Stimulated activated CD8-positive, alpha-beta memory T cell treated with anti-CD3 and anti-CD28 coated beads, Interleukin-15, amount 100 ng/mL, for 4 hours (primary cell): ENCODE results near the gene EYS.

Experiments used
- DNase-seq, 2 donors: peaks; one replicate each; pipeline ENCODE4 v3.0.0-alpha.2; 2020; ENCODE audit warnings: low read depth in 2 of 2

Gene EYS

GRCh38 chr6:64847396-64847795, 859.6 kb downstream of the EYS start:
- DNase-seq: no peak

- no peak for DNase-seq
Observed at GRCh38 chr6:64838726-64839125, 868.3 kb downstream of the EYS start.

- no peak for DNase-seq
Observed at GRCh38 chr6:64831680-64832079, 875.3 kb downstream of the EYS start.

GRCh38 chr6:64817525-64817924, 889.5 kb downstream of the EYS start:
- no peak for DNase-seq

GRCh38 chr6:64815718-64816117, 891.3 kb downstream of the EYS start:
- no peak for DNase-seq

GRCh38 chr6:64812138-64812537, 894.9 kb downstream of the EYS start:
- no peak for DNase-seq

- no peak for DNase-seq
Observed at GRCh38 chr6:64811119-64811518, 895.9 kb downstream of the EYS start.

GRCh38 chr6:64807785-64808184, 899.2 kb downstream of the EYS start:
- no peak for DNase-seq

GRCh38 chr6:64803470-64804166, 903.4 kb downstream of the EYS start:
- DNase-seq: no peak

GRCh38 chr6:64792534-64792933, 914.5 kb downstream of the EYS start:
- no peak for DNase-seq

GRCh38 chr6:64789476-64789875, 917.5 kb downstream of the EYS start:
- no peak for DNase-seq

- no peak for DNase-seq
Observed at GRCh38 chr6:64786736-64787135, 920.3 kb downstream of the EYS start.

- DNase-seq: no peak
Observed at GRCh38 chr6:64782877-64783276, 924.1 kb downstream of the EYS start.

- DNase-seq: no peak
Observed at GRCh38 chr6:64777941-64778785, 928.9 kb downstream of the EYS start.

GRCh38 chr6:64776359-64776758, 930.7 kb downstream of the EYS start:
- no peak for DNase-seq

GRCh38 chr6:64774881-64775280, 932.1 kb downstream of the EYS start:
- DNase-seq: no peak

GRCh38 chr6:64750910-64751309, 956.1 kb downstream of the EYS start:
- no peak for DNase-seq

GRCh38 chr6:64737418-64737817, 969.6 kb downstream of the EYS start:
- no peak for DNase-seq

GRCh38 chr6:64736421-64736950, 970.5 kb downstream of the EYS start:
- DNase-seq: no peak

GRCh38 chr6:64733433-64733832, 973.6 kb downstream of the EYS start:
- DNase-seq: no peak

- no peak for DNase-seq
Observed at GRCh38 chr6:64732888-64733287, 974.1 kb downstream of the EYS start.

- no peak for DNase-seq
Observed at GRCh38 chr6:64729522-64729921, 977.5 kb downstream of the EYS start.

- DNase-seq: no peak
Observed at GRCh38 chr6:64727075-64727474, 980.0 kb downstream of the EYS start.
